Spinal cord (tissue), 10 donors: ENCODE measurements around the gene ZNF775. TPM values are rescaled to one million over a fixed set of nuclear protein-coding genes. Genes with fewer than 3 reads are reported as not detected.
A peak's percentile ranks its signal among the peaks of the same experiment; 100 is the strongest.

Experiments used
- DNase-seq, 6 donors: peaks; one replicate each; pipeline versions ENCODE4 v3.0.0 to v3.0.0-alpha.2; 2013 to 2015; ENCODE audit warnings: low spot score in 6 of 6, low read depth in 4 of 6
- H3K27ac ChIP-seq: one replicate; pipeline ENCODE4 v1.5.1; 2013; ENCODE audit warnings: low read depth, low read length, control low read depth
- H3K27me3 ChIP-seq: one replicate; pipeline ENCODE4 v1.6.1; 2013; ENCODE audit warnings: low read length; ENCODE audit not compliant: control insufficient read depth, insufficient read depth
- H3K36me3 ChIP-seq: one replicate; pipeline ENCODE4 v1.6.1; 2013; ENCODE audit warnings: low read length; ENCODE audit not compliant: control insufficient read depth, insufficient read depth
- H3K4me1 ChIP-seq: one replicate; pipeline ENCODE4 v1.6.1; 2013; ENCODE audit warnings: low read length; ENCODE audit not compliant: control insufficient read depth, insufficient read depth
- H3K4me3 ChIP-seq: one replicate; pipeline ENCODE4 v1.5.1; 2013; ENCODE audit warnings: low read depth, low read length, control low read depth
- H3K9me3 ChIP-seq: one replicate; pipeline ENCODE4 v1.6.1; 2013; ENCODE audit warnings: low read length; ENCODE audit not compliant: control insufficient read depth, insufficient read depth
- WGBS: methylation state at CpG from one replicate; pipeline ENCODE4 v1.1.5; 2013; ENCODE audit warnings: missing lambda C conversion rate; ENCODE audit not compliant: insufficient coverage; 5-methylcytosine and 5-hydroxymethylcytosine counted together
- polyA plus RNA-seq, 2 donors: library from polyadenylated mRNA; unstranded; fragments of 120-200 nt; gene quantifications; one replicate each; pipeline ENCODE4 v1.2.1, GENCODE V29; 2013; ENCODE audit not compliant: insufficient read length in 2 of 2
- total RNA-seq, 2 donors: library from RNA; depleted of rRNA in 1 of 2; stranded (reverse); fragments of 120-200 nt in 1 of 2; fragments of >200 nt in 1 of 2; gene quantifications; one replicate each; pipeline versions ENCODE4 v1.2.3 to v1.2.4, GENCODE V29; 2013 to 2014
- donor health status: healthy.

Gene ZNF775
- total and polyA plus RNA-seq, 4 donors: 7.3 to 19.1 (median 14.0) TPM

- no peak for DNase-seq
- Histone ChIP-seq H3K4me1 (peaks cover 56% of the 10 kb centered on the region), H3K4me3 (no peak overlapping the region), H3K9me3 (no peaks in the 10 kb centered on the region), H3K36me3 (peaks cover 57% of the 10 kb centered on the region), H3K27ac (no peak overlapping the region), H3K27me3 (no peaks in the 10 kb centered on the region)
- 88% methylated on average over 15 of the region's 21 CpGs for whole genome bisulfite sequencing
Measured at GRCh38 chr7:150373049-150373801, 5.9 kb upstream of the ZNF775 start.

GRCh38 chr7:150374026-150374425 lies 5.1 kb upstream of the ZNF775 start:
- no peaks in the 10 kb centered on the region for H3K27me3 ChIP-seq
- no peaks in the 10 kb centered on the region for H3K9me3 ChIP-seq
- DNase-seq: no peak
- peak overlapping the region; percentile 25 for H3K27ac ChIP-seq
- peaks cover 59% of the 10 kb centered on the region for H3K4me1 ChIP-seq
- no peak overlapping the region for H3K4me3 ChIP-seq
- WGBS: 78% methylated on average over 3 of the region's 4 CpGs
- peaks cover 57% of the 10 kb centered on the region for H3K36me3 ChIP-seq

DNA sequence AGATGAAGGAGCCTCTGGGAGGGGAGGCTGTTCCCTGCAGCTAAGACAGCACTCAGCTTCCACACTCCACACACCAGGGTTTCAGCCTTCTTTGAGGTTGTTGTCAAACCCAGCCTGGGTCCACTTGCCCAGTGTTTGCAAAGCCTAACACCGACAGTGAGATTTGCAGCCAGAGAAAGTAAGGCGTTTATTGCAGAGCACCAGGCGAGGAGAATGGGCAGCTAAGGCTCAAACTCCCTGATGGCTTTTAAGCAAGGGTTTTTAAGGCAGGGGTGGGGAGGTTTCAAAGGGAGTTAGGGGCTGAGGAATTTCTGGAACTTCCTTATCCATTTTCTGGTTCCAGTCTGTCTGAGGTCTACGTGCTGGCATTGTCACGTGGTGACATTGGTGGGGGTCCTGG lies 4.7 kb upstream of the ZNF775 start:
- Histone ChIP-seq H3K36me3 (peaks cover 56% of the 10 kb centered on the region), H3K27me3 (no peaks in the 10 kb centered on the region), H3K4me3 (no peak overlapping the region), H3K4me1 (peaks cover 55% of the 10 kb centered on the region), H3K9me3 (no peaks in the 10 kb centered on the region), H3K27ac (peak overlapping the region; percentile 25)
- no peak for DNase-seq
- 90% methylated on average over 5 of the region's 5 CpGs for WGBS

- Histone ChIP-seq H3K27ac (peak overlapping the region; percentile 47), H3K4me3 (no peak overlapping the region), H3K36me3 (peaks cover 48% of the 10 kb centered on the region), H3K27me3 (no peaks in the 10 kb centered on the region), H3K9me3 (no peaks in the 10 kb centered on the region), H3K4me1 (peaks cover 52% of the 10 kb centered on the region)
- DNase-seq: no peak
- 88% methylated on average over 5 of the region's 10 CpGs for WGBS
Measured at GRCh38 chr7:150375662-150376521, 3.2 kb upstream of the ZNF775 start.

DNA sequence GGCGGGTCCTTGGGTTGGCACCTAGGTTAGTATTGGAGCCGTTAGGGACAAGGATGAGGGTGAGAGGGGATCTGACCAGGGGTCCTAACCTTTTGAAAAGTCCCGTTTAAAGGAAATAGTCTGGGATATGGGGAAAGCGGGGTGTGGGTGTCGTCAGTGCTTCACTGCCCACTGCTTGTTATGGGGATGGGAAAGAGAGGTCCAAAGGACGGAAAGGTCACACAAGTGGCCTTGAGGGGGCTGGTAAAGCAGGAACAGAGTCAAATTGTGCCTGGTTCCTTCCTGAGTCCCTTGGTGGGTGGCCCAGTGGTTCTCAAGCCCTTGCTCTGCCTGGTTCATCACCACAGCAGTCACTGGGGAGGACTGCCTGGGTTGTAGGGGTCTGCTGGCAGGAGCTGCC lies 2.6 kb upstream of the ZNF775 start:
- no peaks in the 10 kb centered on the region for H3K9me3 ChIP-seq
- no peak for DNase-seq
- no peak overlapping the region for H3K4me3 ChIP-seq
- peak overlapping the region; percentile 47 for H3K27ac ChIP-seq
- 83% methylated on average over 6 of the region's 6 CpGs for WGBS
- peaks cover 52% of the 10 kb centered on the region for H3K4me1 ChIP-seq
- H3K36me3 ChIP-seq: peaks cover 41% of the 10 kb centered on the region
- H3K27me3 ChIP-seq: no peaks in the 10 kb centered on the region

DNA sequence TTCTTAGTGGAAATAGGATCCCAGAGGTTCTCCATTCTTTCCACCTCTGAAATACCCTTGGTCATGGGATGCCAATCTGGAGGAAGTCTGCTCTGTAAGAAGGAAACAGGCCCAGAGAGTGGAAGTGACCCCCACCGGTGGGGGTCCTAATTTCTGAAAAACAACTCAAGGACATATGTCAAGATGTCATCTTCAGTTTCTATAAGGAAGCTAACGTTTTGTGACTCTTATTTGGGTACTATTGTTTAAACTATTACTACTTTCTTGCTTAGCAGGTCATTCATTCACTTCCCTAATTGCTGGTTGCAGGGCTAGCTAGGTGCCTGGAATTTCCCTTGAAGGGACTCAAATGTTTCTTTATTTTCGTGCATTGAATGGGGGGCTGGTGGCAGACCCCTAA lies 1.9 kb upstream of the ZNF775 start:
- WGBS: no CpG with 5 or more reads among the region's 3 CpGs
- H3K4me3 ChIP-seq: no peak overlapping the region
- peaks cover 58% of the 10 kb centered on the region for H3K4me1 ChIP-seq

DNA sequence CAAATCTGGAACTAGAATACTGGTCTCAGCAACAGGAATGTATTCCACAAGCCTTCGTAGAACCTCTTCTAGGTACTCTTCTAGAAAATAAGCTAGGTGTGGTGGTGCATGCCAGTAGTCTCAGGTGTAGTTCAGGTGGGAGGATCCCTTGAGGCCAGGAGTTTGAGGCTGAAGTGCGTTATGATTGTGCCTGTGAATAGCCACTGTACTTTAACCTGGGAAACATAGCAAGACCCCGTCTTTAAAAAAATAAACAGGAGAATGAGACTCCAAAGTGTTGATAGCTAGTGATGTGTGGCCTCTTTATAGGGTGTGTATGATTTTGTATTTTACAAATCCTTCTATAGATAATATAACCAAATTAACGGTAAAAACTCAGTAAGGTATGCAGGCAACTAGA lies 1.5 kb upstream of the ZNF775 start:
- Histone ChIP-seq H3K36me3 (peaks cover 38% of the 10 kb centered on the region), H3K27ac (peak overlapping the region; percentile 95), H3K9me3 (no peaks in the 10 kb centered on the region), H3K27me3 (no peaks in the 10 kb centered on the region), H3K4me3 (no peak overlapping the region), H3K4me1 (peaks cover 59% of the 10 kb centered on the region)
- no peak for DNase-seq
- WGBS: no CpG with 5 or more reads among the region's 4 CpGs

More for the DNA sequence above, 1.9 kb upstream of the ZNF775 start:
- peaks cover 39% of the 10 kb centered on the region for H3K36me3 ChIP-seq
- H3K27me3 ChIP-seq: no peaks in the 10 kb centered on the region
- H3K27ac ChIP-seq: peak overlapping the region; percentile 2
- no peaks in the 10 kb centered on the region for H3K9me3 ChIP-seq
- no peak for DNase-seq

GRCh38 chr7:150378115-150378852 lies 846 bp upstream of the ZNF775 start:
- peak overlapping the region; percentile 69 for H3K4me3 ChIP-seq
- no peaks in the 10 kb centered on the region for H3K9me3 ChIP-seq
- 4% methylated on average over 28 of the region's 32 CpGs for WGBS
- peaks cover 31% of the 10 kb centered on the region for H3K36me3 ChIP-seq
- DNase-seq: peak in 2 of 6 donors; percentile 82 to 83
- H3K27me3 ChIP-seq: no peaks in the 10 kb centered on the region
- H3K4me1 ChIP-seq: peaks cover 57% of the 10 kb centered on the region
- peak overlapping the region; percentile 95 for H3K27ac ChIP-seq
